Measurements from ENCODE around the gene AQP1. TPM values are rescaled to one million over a fixed set of nuclear protein-coding genes. Genes with fewer than 3 reads are reported as not detected.

Gene AQP1
- total and polyA plus RNA-seq, 2 of the 13 experiments (the other 11 are each of a cell fraction or from before 2014, with no cell fraction given), result not detected

DNA sequence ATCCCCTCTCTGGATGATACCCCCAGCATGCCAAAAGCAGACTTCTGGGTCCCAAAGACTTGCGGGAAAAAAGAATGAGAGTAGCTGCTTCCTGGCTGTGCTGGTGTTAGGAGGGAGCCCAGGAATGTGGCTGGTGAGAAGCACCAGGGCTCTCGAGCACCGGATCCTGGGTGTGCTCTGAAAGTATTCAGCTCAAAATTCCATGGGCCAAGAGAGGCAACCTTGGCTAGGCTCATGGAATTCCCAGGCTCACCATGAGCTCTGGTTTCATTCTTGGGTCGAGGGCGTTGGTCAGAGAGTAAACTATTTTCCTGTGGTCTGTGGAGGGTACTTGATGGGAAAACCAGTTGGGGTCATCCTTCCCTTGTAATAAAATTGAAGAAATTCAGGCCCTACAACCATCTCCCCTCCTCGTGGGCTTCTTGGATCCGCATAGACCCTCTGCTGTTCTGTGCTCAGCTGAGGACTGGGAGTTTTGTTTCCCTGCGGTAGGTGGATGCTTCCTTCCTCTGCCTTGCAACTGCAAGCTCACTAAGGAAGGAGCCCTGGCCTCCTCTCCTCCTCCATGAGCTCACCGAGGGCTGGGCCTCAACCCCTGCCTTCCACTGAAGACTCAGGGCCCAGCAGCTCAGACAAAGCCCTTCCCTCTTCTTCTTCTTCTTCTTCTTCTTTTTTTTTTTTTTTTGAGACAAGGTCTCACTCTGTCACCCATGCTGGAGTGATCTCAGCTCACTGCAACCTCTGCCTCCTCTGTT, 34.5 kb upstream of the AQP1 start (continued):
- TF ChIP-seq NR1H2 (CRISPR knock-in tag; IDR thresholded peaks at IDR 0.05; ENCODE audit: borderline replicate concordance, low read depth) (no peak), TAF1 (CRISPR knock-in tag; IDR thresholded peaks at IDR 0.05) (no peak), NPAS2 (CRISPR knock-in tag; IDR thresholded peaks at IDR 0.05; ENCODE audit: borderline replicate concordance) (no peak)
- TF ChIP-seq, protein P1, sequence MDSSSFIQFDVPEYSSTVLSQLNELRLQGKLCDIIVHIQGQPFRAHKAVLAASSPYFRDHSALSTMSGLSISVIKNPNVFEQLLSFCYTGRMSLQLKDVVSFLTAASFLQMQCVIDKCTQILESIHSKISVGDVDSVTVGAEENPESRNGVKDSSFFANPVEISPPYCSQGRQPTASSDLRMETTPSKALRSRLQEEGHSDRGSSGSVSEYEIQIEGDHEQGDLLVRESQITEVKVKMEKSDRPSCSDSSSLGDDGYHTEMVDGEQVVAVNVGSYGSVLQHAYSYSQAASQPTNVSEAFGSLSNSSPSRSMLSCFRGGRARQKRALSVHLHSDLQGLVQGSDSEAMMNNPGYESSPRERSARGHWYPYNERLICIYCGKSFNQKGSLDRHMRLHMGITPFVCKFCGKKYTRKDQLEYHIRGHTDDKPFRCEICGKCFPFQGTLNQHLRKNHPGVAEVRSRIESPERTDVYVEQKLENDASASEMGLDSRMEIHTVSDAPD (CRISPR knock-in tag; IDR thresholded peaks at IDR 0.05), result no peak
- TF ChIP-seq, protein P2, sequence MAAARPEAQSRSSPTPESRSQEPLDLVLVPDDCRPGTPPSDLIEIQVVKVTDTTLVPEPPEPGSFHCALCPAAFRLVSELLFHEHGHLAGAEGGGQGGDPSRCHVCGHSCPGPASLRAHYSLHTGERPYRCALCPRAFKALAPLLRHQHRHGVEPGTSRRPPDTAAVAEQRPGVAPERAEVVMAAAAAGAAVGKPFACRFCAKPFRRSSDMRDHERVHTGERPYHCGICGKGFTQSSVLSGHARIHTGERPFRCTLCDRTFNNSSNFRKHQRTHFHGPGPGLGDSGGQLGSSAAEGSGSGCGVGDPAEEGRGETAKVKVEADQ (CRISPR knock-in tag; IDR thresholded peaks at IDR 0.05; ENCODE audit: borderline replicate concordance), result no peak

GRCh38 chr7:30877993-30878392, 33.7 kb upstream of the AQP1 start:
- H3K4me3 ChIP-seq (replicated peaks in 1 of 3; ENCODE audit: insufficient read depth in 1 of 3, low read depth in 2 of 3, low read length in 3 of 3), result no peak overlapping the region
- no peak for TF ChIP-seq SP140L (CRISPR knock-in tag; IDR thresholded peaks at IDR 0.05; ENCODE audit: borderline replicate concordance)
- TF ChIP-seq, protein P3, sequence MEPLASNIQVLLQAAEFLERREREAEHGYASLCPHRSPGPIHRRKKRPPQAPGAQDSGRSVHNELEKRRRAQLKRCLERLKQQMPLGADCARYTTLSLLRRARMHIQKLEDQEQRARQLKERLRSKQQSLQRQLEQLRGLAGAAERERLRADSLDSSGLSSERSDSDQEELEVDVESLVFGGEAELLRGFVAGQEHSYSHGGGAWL (CRISPR knock-in tag; IDR thresholded peaks at IDR 0.05), result no peak
- no peak for TF ChIP-seq ZNF3 (CRISPR knock-in tag; IDR thresholded peaks at IDR 0.05)
- no peak for TF ChIP-seq SOX5 (CRISPR knock-in tag; IDR thresholded peaks at IDR 0.05; ENCODE audit: borderline replicate concordance)
- no peak for TF ChIP-seq CEBPB (IDR thresholded peaks at IDR 0.05; ENCODE audit: borderline replicate concordance, low read depth, low read length)
- no TSS peak for BruUV-seq (replicated peaks)
- no peaks in the 10 kb centered on the region for H3K4me1 ChIP-seq (ENCODE audit: insufficient read depth, low read length)
- no peaks in the 10 kb centered on the region for H4K20me1 ChIP-seq (ENCODE audit: insufficient read depth, low read length)
- in situ Hi-C loops (cut with HindIII; ENCODE audit: extremely low pct_ligation_motif_present, low pct_unique_long_range_greater_than_20kb), result no loop called here
- POLR2A ChIA-PET, result no interaction called here
- CTCF ChIA-PET (ENCODE audit: low intra/inter-chr PET ratio, low total read pairs), result no interaction called here
- no peak overlapping the region for H3K9ac ChIP-seq (ENCODE audit: insufficient read depth, low read depth, low read length)
- FAIRE-seq (no peak), ATAC-seq (no peak), DNase-seq (ENCODE audit: low spot score) (no peak)
- no peak overlapping the region for H3K27ac ChIP-seq (ENCODE audit: extremely low read length, insufficient read depth, low read length)
- no peak overlapping the region for H2AFZ ChIP-seq (ENCODE audit: low read length)
- 40% methylated on average over 1 of the region's 5 CpGs for WGBS (ENCODE audit: low lambda C conversion rate)
- no peaks in the 10 kb centered on the region for H3K36me3 ChIP-seq (replicated peaks in 1 of 2; ENCODE audit: control insufficient read depth in 1 of 2, insufficient read depth in 2 of 2, low read length in 2 of 2)
- H3K27me3 ChIP-seq (ENCODE audit: control insufficient read depth in 1 of 2, insufficient read depth in 2 of 2, low read length in 2 of 2), result peaks cover 0 to 18% of the 10 kb centered on the region in 2 experiments; a peak in 2 of 5 replicates
- H3K4me2 ChIP-seq (ENCODE audit: low read depth, low read length), result no peak overlapping the region
- H3K9me3 ChIP-seq (ENCODE audit: low read length), result no peaks in the 10 kb centered on the region
- intact Hi-C loops (cut with micrococcal nuclease; ENCODE audit: unreplicated experiment), result no loop called here
- H3K79me2 ChIP-seq (ENCODE audit: insufficient read depth, low read length), result no peaks in the 10 kb centered on the region
